ENCODE measurements around the gene SRSF5.
"Not testable (repeated sequence)": the region's sequence is repeated elsewhere in the genome, so short reads cannot be mapped to it uniquely, and the experiment has no call there.

SRSF5 gene

DNA sequence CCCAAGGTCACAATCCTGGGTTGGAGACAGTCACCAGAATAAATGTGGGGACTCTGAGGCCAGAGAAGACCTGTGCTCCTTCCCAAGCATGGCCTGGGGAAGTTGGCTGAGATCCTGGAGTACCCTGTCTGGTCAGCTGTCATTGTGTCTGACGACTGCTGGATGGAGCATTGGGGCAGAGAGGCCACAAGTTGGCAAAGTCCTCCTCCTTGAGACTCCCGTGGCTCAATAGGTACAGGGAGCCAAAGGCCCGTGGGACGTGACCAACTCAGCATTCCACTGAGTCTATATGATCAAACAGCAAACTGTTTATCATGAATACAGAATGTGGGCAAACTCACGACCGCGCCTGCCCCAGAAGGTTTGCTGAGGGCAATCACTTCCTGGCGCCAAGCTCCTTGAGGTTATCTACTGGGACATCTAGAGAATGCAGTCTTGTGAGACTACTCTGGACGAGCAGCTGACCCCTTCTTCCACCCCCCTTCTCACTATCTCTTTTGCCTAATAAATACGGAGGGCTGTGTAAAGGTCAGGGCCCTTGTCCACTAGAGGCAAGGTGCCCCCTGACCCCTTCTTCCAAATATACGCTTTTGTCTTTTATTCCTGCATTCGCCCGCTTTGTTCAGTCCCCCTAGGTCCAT is 44.4 kb downstream of the SRSF5 start:
- DNase-seq, result no peak

DNA sequence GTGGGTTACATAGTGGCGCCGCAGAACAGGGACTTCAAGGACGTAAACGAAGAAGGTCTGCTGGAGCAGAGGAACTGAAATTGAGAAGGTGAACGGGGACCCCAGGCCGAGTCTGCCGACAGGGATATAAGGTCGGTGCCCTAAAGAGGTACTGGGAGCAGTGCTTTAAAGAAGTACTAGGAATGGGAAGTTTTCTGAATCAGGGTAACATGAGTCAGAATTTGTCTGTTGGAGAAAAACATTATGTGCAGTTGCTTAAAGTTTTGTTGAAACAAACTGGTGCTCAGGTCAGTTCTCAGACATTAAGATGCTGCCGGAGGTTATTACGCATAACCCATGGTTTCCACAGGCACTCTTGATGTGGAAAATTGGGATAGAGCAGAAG is 44.9 kb downstream of the SRSF5 start:
- no peak for DNase-seq

DNA sequence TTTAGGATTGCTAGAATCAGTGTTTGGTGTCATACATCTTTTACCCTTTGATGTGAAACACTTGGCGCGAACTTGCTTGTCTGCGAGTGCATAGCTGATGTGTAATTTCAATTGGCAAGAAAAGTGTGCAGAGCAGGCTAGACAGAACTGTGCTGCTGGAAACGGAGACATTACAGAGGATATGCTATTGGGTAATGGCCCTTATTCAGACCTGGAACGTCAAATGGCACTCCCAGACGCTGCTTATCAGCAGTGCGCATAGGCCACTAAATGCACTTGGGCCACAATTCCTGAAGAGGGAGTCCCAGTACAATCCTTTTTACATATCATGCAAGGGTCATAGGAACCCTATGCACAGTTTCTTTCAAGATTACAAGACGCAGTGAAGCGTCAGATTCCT is 45.8 kb downstream of the SRSF5 start:
- no peak for DNase-seq

DNA sequence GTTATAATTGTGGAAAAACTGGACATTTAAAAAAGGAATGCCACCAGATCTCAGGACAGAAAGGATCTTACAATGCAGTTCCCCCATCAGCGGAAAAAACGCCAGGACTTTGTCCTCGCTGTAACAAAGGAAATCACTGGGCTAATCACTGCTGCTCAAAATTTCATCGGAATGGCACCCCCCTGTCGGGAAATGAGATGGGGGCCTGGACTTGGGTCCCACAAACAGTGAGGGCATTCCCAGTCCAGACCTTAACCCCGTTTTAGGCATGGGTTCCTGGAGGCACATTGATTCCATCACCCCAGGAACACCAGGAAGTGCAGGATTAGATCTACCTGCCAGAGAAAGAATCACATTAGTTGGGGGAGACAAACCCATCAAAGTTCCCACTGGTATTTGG is 46.4 kb downstream of the SRSF5 start:
- not testable (repeated sequence) for DNase-seq

DNA sequence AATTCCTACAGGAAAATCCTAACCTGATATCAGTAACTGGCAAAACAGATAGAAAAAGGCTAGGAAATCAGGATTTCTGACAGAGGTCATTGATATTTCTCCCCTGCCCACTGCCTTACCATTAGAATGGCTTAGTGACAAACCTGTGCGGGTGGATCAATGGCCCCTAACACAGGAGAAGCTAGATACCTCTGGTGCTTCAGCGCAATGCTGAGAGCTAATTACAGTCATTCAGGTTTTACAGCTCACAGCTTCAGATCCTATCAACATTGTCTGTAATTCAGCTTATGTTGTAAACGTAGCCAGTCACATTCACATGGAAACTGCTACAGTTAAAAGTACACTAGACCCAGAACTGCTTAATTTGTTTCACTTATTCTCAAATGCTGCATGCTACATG is 47.5 kb downstream of the SRSF5 start:
- DNase-seq, result no peak

DNA sequence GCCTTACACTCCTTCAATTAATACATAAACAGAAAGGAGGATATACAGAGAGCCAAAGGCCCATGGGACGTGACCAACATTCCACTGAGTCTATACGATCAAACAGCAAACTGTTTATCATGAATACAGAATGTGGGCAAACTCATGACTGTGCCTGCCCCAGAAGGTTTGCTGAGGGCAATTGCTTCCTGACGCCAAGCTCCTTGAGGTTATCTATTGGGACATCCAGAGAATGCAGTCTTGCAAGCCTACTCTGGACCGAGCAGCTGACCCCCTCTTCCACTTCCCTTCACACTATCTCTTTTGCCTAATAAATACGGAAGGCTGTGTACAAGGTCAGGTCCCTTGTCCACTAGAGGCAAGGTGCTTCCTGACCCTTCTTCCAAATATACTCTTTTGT is 48.6 kb downstream of the SRSF5 start:
- DNase-seq, result no peak

DNA sequence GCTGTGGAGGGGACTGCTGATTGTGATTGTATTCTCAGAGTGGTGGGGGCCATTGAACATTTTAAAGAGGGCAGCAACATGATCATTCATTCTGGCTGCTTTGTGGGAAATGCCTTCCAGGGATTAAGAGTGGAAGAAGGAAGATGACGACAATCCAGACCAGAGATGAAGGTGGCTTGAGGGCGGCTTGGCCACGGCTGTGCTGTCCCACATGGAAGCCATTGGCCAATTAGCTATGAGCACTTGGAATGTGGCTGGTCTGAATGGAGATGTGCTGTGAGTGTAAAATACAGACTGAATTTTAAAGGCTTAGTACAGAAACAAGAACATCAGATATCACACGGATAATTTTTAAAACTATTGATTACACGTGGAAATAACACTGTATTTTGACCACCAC is 49.3 kb downstream of the SRSF5 start:
- DNase-seq, result no peak

DNA sequence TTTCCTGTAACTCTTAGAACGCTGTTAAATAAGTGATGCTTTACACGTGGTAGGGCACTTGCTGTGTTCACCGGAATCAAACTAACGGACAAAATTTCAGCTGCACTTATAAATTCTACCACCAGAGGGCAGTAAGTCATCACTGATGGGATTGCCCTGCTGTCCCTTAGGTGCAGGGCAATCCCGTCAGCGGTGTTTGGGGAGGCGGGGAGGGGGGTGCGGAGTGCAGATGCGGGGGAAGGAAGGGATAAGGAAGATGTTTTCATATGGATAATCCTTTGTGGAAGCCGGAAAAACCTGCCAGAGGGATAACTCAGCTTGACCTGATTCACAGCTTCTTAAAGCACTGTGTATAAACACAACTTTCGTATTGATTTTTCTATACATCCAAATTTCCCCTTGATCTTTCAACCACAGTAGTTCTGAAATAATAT is 51.8 kb downstream of the SRSF5 start:
- DNase-seq, result peak; percentile 67 to 74

DNA sequence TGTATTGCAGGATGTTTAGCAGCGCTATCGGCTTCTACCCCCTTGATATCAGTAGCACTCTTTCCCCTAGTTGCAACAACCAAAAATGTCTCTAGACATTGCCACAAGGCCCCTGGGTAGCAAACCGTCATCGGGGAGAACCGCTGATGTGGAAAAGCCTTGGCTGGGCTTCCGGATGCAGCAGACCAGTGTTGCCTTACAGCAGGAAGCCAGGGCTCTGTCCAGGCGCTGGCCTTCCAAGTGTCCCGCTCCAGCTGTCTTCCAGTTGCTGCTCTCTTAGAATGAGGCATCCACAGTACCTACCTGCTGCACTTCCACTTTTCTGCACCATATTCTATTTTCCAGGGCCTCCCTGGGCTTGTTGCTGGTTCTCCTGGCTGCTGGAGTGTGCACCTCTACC is 52.7 kb downstream of the SRSF5 start:
- DNase-seq, result no peak

DNA sequence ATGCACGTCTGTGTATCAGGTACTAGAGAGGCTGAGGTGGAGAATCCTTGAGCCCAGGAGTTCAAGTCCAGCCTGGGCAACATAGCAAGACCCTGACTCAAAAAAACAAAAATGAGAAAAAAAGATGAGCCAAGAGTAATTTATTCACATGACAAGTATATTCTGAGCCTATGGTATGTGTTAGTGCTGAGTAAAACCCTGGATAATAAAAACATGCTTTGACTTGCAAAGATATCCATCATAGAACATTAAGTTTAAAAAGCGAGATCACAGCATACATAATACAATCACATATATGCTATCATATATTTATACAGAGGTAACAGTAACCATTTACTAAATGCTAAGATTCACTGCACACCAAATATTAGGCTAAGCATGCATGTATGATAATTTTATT is 54.0 kb downstream of the SRSF5 start:
- DNase-seq, result no peak

All from Kasumi-1 (cell line).